HFF-Myc (cell line): ENCODE data around the gene PPAN.

Source experiments
- DNase-seq: peaks from one replicate; pipeline ENCODE4 v3.0.0-alpha.2; 2011; ENCODE audit warnings: low read depth; ENCODE audit errors: extremely low read depth
- H3K4me3 ChIP-seq: replicated peaks from 2 replicates; pipeline ENCODE4 v1.5.1; 2011; ENCODE audit warnings: low read depth, mild to moderate bottlenecking, control low read depth, low read length
- CTCF ChIP-seq: IDR thresholded peaks from 2 replicates; pipeline ENCODE4 v1.5.1; 2012; ENCODE audit warnings: mild to moderate bottlenecking, low read depth, low read length, control low read depth; ENCODE audit errors: missing control alignments

PPAN gene

GRCh38 chr19:10134040-10134439 lies 27.9 kb downstream of the PPAN start:
- no peak for TF ChIP-seq CTCF
- H3K4me3 ChIP-seq, result no peak overlapping the region
- DNase-seq, result no peak

GRCh38 chr19:10135551-10136334 lies 29.6 kb downstream of the PPAN start:
- DNase-seq, result no peak
- H3K4me3 ChIP-seq, result no peak overlapping the region
- no peak for TF ChIP-seq CTCF

GRCh38 chr19:10136936-10137335 lies 30.8 kb downstream of the PPAN start:
- DNase-seq, result no peak
- H3K4me3 ChIP-seq, result no peak overlapping the region
- TF ChIP-seq CTCF, result no peak

GRCh38 chr19:10137751-10138682 lies 31.9 kb downstream of the PPAN start:
- no peak for DNase-seq
- no peak for TF ChIP-seq CTCF
- H3K4me3 ChIP-seq, result no peak overlapping the region

GRCh38 chr19:10138879-10139795 lies 33.0 kb downstream of the PPAN start:
- H3K4me3 ChIP-seq, result no peak overlapping the region
- no peak for DNase-seq
- no peak for TF ChIP-seq CTCF

- no peak for TF ChIP-seq CTCF
- H3K4me3 ChIP-seq, result no peak overlapping the region
- no peak for DNase-seq
These were observed 33.8 kb downstream of the PPAN start for GRCh38 chr19:10139952-10140351.
